GM23338 (cell line): ENCODE results near the gene THAP8. TPM values are rescaled to one million over a fixed set of nuclear protein-coding genes. Genes with fewer than 3 reads are reported as not detected.
A peak's percentile ranks its signal among the peaks of the same experiment; 100 is the strongest.

Experiments used
- ATAC-seq: fragments of 200-7000 bp; cut with Tn5 transposase; 3 replicates; pipeline ENCODE4 v1.9.1; 2020
- DNase-seq: peaks from one replicate; pipeline ENCODE4 v3.0.0-alpha.2; 2015; ENCODE audit warnings: low spot score
- H2AFZ ChIP-seq: fragments of 200-600 bp; sonication (generic); 2 replicates; pipeline ENCODE4 v1.8.0; 2016; ENCODE audit warnings: antibody characterized with exemption, mild to moderate bottlenecking, moderate library complexity
- H3F3A ChIP-seq: fragments of 200-600 bp; sonication (generic); replicated peaks from 2 replicates; pipeline ENCODE4 v1.8.0; 2017; ENCODE audit warnings: antibody characterized with exemption, mixed run types, low read depth
- H3K27ac ChIP-seq: fragments of 200-600 bp; sonication (generic); 2 replicates; pipeline ENCODE4 v1.6.1; 2016; ENCODE audit warnings: low read depth
- H3K27me3 ChIP-seq: fragments of 200-600 bp; sonication (generic); 2 replicates; pipeline ENCODE4 v1.8.0; 2016; ENCODE audit warnings: mild to moderate bottlenecking, mixed run types, moderate library complexity; ENCODE audit not compliant: insufficient read depth
- H3K36me3 ChIP-seq: fragments of 200-600 bp; sonication (generic); 2 replicates; pipeline ENCODE4 v1.8.0; 2016; ENCODE audit warnings: mild to moderate bottlenecking; ENCODE audit not compliant: insufficient read depth
- H3K4me1 ChIP-seq: fragments of 200-600 bp; sonication (generic); 2 replicates; pipeline ENCODE4 v1.8.0; 2016; ENCODE audit warnings: mild to moderate bottlenecking, moderate library complexity; ENCODE audit not compliant: insufficient read depth
- H3K4me2 ChIP-seq: fragments of 200-600 bp; sonication (generic); 2 replicates; pipeline ENCODE4 v1.7.1; 2017; ENCODE audit warnings: mixed run types
- H3K4me3 ChIP-seq: fragments of 200-600 bp; sonication (generic); 2 replicates; pipeline ENCODE4 v1.6.1; 2016; ENCODE audit warnings: mixed run types
- H3K79me2 ChIP-seq: fragments of 200-600 bp; sonication (generic); replicated peaks from 2 replicates; pipeline ENCODE4 v1.8.0; 2017; ENCODE audit warnings: mild to moderate bottlenecking; ENCODE audit not compliant: insufficient read depth
- H3K9me2 ChIP-seq: fragments of 200-600 bp; sonication (generic); 2 replicates; pipeline ENCODE4 v1.8.0; 2017; ENCODE audit not compliant: insufficient read depth
- H4K20me1 ChIP-seq: fragments of 200-600 bp; sonication (generic); replicated peaks from 2 replicates; pipeline ENCODE4 v1.8.0; 2017; ENCODE audit warnings: mild to moderate bottlenecking; ENCODE audit not compliant: insufficient read depth
- H3K27ac Mint-ChIP-seq: 2 replicates; pipeline ENCODE4 v1.8.0; 2020; ENCODE audit warnings: inconsistent platforms, mild to moderate bottlenecking, moderate library complexity, mixed read lengths
- H3K27me3 Mint-ChIP-seq: 3 replicates; pipeline ENCODE4 v1.8.0; 2022; ENCODE audit warnings: low read depth, mild to moderate bottlenecking, moderate library complexity, mixed read lengths, inconsistent platforms; ENCODE audit not compliant: insufficient read depth, poor library complexity
- H3K36me3 Mint-ChIP-seq: 3 replicates; pipeline ENCODE4 v1.8.0; 2021; ENCODE audit warnings: low read depth, mild to moderate bottlenecking, inconsistent platforms, moderate library complexity, mixed read lengths
- H3K4me1 Mint-ChIP-seq: 3 replicates; pipeline ENCODE4 v1.8.0; 2020; ENCODE audit warnings: mild to moderate bottlenecking, inconsistent platforms, mixed read lengths
- H3K4me3 Mint-ChIP-seq: 3 replicates; pipeline ENCODE4 v1.8.0; 2021; ENCODE audit warnings: moderate library complexity, mild to moderate bottlenecking, inconsistent platforms, mixed read lengths
- H3K9me3 Mint-ChIP-seq: 3 replicates; pipeline ENCODE4 v1.8.0; 2020; ENCODE audit warnings: moderate library complexity, mild to moderate bottlenecking, inconsistent platforms, mixed read lengths
- POLR2AphosphoS5 ChIP-seq: IDR thresholded peaks from 2 replicates; pipeline ENCODE4 v1.6.1; 2016; ENCODE audit warnings: antibody characterized with exemption, low read depth
- ZNF462 ChIP-seq: fragments of 250-450 bp; sonication (Bioruptor Pico); IDR thresholded peaks from 2 replicates; pipeline ENCODE4 v1.5.0; 2020; ENCODE audit warnings: mild to moderate bottlenecking, moderate library complexity
- polyA plus RNA-seq: library from polyadenylated mRNA; unstranded; fragments of >200 nt; fragmentation: Nextera tagmentation; extraction: Ambion mirVana; gene quantifications from 2 replicates; pipeline ENCODE4 v1.2.1, GENCODE V29; 2016
- total RNA-seq: library from RNA; depleted of rRNA; stranded (reverse); fragments of >200 nt; shearing (Covaris generic); gene quantifications from 2 replicates; pipeline ENCODE4 v1.2.3, GENCODE V29; 2014
- TF ChIP-seq, protein P1 (sequence below), 2 experiments: fragments of 200-600 bp in 1 of 2; sonication (generic) in 1 of 2; conservative IDR thresholded peaks; 2 replicates each; pipeline versions ENCODE4 v1.5.1 to v1.6.1; 2016 to 2017; ENCODE audit warnings: antibody characterized with exemption in 2 of 2, low read depth in 2 of 2, mild to moderate bottlenecking in 2 of 2, moderate library complexity in 1 of 2

Gene THAP8
- total and polyA plus RNA-seq, 2 experiments from 2014 or later, result 12.7 to 13.7 TPM

DNA sequence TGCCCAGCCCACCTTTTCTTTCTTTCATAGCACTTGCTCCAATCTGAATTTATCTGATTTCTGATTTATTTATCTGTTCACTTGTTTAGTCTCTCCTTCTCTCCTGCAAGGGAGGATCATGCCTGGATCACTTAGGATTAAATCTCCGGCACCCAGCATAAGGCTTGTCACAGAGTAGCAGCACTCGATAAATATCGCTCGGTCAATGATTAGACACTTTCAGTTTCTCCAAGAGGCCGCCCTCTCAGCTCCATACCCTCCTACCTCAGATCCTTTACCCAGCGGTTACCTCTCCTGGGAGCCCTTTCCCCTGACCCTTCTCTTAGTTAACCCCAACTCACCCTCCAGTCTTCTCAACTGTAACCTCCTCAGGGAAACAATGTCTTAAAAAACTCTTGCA lies 22.8 kb downstream of the THAP8 start (continued):
- no peak for TF ChIP-seq ZNF462

DNA sequence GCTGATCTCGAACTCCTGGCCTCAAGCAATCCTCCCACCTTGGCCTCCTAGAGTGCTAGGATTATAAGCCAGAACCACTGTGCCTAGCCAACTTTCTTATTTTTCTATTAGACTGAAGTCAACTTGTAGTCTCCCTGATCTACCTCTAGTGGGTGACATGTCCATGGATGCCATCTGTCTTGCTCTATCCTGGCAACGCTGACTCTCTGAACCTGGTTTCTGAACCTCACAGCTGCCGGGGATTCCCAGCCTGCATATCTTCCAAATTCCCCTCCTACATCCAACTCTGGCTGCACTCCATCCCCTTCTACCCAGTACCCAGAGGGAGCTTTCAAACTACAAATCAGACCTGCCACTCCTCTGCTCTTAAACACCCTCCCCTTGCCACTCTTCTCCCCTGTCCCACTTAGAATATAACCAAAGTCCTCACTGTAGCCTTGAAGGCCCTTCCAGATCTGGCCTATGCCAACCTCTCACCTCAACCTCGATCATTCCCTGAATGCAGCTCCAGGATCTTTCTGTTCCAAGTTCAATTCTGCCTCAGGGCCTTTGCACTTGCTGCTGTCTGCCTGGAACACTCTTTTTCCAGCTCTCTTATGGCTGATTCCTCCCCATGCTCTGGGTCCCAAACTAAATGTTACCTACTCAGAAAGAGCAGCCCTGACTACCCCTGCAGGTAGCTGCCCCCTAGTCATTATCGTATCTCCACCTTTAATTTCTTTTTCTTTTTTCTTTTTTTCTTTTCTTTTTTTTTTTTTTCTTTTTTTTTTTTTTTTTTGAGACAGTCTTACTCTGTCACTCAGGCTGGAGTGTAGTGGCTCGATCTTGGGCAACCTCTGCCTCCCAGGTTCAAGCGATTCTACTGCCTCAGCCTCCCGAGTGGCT lies 23.6 kb downstream of the THAP8 start:
- Histone ChIP-seq H3K27ac (no peak overlapping the region), H3F3A (0 out of 2 replicates have a peak, but pooled peaks cover 3% of the 10 kb centered on the region), H3K79me2 (no peaks in the 10 kb centered on the region), H2AFZ (no peak overlapping the region), H3K36me3 (no peaks in the 10 kb centered on the region), H3K4me3 (no peak overlapping the region), H3K27me3 (no peaks in the 10 kb centered on the region), H3K4me2 (no peak overlapping the region), H3K9me2 (no peaks in the 10 kb centered on the region), H4K20me1 (no peaks in the 10 kb centered on the region; the same call in 1 of the 2 replicates), H3K4me1 (peaks cover 6% of the 10 kb centered on the region; the same call in 1 of the 2 replicates)
- H3K36me3 Mint-ChIP-seq, result peaks cover 4% of the 10 kb centered on the region; the same call in 2 of the 3 replicates
- ATAC-seq (no peak), DNase-seq (peak; percentile 29)
- H3K9me3 Mint-ChIP-seq, result no peaks in the 10 kb centered on the region
- TF ChIP-seq, protein P1, sequence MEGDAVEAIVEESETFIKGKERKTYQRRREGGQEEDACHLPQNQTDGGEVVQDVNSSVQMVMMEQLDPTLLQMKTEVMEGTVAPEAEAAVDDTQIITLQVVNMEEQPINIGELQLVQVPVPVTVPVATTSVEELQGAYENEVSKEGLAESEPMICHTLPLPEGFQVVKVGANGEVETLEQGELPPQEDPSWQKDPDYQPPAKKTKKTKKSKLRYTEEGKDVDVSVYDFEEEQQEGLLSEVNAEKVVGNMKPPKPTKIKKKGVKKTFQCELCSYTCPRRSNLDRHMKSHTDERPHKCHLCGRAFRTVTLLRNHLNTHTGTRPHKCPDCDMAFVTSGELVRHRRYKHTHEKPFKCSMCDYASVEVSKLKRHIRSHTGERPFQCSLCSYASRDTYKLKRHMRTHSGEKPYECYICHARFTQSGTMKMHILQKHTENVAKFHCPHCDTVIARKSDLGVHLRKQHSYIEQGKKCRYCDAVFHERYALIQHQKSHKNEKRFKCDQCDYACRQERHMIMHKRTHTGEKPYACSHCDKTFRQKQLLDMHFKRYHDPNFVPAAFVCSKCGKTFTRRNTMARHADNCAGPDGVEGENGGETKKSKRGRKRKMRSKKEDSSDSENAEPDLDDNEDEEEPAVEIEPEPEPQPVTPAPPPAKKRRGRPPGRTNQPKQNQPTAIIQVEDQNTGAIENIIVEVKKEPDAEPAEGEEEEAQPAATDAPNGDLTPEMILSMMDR (conservative IDR thresholded peaks at IDR 0.05; ENCODE audit: low read depth in 2 of 2), result peak in 1 of 2 experiments; percentile 19; a peak in 2 of 4 replicates
- no peak for TF ChIP-seq POLR2AphosphoS5
- H3K27ac Mint-ChIP-seq, result no peak overlapping the region
- peaks cover 2% of the 10 kb centered on the region; the same call in 1 of the 3 replicates for H3K4me1 Mint-ChIP-seq
- H3K4me3 Mint-ChIP-seq, result no peak overlapping the region
- H3K27me3 Mint-ChIP-seq, result peaks cover 20% of the 10 kb centered on the region
